DMS153 treated with DMSO at 0.1 percent for 48 hours (cell line): ENCODE data around the gene PKNOX2.

Experiments
- DNase-seq: peaks from one replicate; lab custom pipeline; 2025; ENCODE audit not compliant: unreplicated experiment; lab: John Stamatoyannopoulos, UW

PKNOX2 gene

GRCh38 chr11:125279676-125280418 lies 115.3 kb downstream of the PKNOX2 start:
- DNase-seq, result no peak

DNA sequence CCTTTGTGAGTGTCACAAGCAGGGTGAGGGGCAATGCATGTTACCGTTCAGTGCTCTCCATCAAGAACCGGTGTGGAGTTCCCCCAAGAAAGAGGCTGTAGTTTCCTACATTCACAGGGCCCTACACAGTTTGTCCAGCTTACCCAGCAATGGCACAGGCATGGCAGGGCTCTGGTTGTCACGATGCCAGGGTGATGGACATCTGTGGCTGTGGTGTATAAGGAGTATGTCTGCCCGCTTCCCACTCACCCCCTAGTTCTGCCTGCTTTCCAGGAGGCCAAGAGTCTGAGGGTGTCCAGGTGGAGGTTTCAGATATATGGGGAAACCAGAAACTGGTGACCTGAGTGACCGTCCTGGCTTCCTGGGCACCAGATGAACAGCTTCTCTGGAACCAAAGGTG lies 116.1 kb downstream of the PKNOX2 start:
- no peak for DNase-seq

DNA sequence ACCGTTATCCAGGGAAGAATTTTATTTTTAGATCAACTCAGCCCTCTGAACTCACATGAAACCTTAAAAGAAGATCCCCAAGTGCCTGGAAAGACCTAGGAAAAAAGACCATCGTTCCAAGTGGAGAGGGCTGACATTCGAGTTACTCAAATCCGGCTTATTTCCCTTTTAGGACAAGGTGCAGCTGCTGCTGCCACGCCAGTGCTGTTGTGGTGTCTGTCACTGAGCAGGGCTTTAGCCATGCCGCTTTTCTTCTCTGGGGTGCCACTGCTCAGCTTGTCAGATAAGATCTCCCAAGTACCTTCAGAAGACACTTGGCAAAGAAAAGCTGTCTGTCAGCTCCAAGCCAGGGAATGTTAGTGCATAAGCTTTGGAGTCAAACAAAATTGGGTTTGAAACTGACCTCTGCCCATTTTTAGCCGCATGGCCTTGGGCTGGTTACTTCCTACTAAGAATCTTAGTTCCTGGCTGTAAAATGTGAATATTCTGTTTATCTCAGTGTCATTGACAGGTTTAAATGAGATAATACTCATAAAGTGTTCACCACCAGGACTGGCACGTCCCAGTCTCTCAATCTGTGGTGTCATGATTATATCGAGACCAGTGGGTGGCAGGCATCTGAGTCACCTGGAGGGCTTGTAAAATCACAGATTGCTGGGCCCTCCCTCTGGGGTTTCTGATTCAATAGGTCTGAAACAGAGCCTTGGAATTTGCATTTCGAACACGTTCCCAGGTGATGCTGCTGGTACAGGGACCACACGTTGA lies 117.5 kb downstream of the PKNOX2 start:
- DNase-seq, result no peak

GRCh38 chr11:125282596-125282914 lies 118.0 kb downstream of the PKNOX2 start:
- DNase-seq, result no peak

- no peak for DNase-seq
Observed at GRCh38 chr11:125284245-125284850, 119.8 kb downstream of the PKNOX2 start.

- DNase-seq, result no peak
Observed at GRCh38 chr11:125285844-125286243, 121.3 kb downstream of the PKNOX2 start.

- DNase-seq, result no peak
Observed at GRCh38 chr11:125286486-125286885, 121.9 kb downstream of the PKNOX2 start.

DNA sequence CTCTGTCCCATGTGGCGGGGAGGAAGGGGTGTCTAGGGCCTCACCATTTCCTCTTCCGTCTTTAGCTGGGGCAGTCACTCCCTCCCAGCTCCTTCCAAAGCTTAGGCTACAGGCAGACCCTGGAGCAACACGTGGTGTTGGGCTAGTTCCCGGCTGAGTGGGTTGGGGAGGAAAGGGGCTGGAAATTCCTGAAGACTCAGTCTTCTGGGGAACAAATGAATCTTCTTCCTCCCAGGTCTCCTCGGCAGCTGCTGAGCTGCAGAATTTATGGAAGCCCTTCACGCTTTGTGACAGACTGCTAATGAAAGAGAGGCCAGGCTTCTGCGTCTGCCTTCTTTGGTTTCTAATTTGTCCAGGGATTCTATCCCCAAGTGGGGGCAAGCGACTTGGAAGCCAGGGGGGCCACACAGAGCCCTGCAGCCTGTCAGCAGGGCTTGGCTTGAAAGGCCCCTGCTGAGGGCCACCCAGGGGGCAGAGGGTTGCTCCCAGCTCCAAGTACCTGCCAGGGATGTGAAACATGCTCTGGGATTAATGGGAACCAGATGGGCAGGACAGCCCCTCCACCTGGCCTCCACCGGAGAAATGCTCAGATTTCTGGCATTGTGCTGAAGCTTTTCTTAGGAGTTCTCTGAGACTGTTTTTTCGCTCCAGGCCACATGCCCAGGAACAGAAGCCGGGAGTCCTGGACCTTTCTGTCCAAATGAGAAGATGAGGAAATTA lies 123.1 kb downstream of the PKNOX2 start:
- no peak for DNase-seq

DNA sequence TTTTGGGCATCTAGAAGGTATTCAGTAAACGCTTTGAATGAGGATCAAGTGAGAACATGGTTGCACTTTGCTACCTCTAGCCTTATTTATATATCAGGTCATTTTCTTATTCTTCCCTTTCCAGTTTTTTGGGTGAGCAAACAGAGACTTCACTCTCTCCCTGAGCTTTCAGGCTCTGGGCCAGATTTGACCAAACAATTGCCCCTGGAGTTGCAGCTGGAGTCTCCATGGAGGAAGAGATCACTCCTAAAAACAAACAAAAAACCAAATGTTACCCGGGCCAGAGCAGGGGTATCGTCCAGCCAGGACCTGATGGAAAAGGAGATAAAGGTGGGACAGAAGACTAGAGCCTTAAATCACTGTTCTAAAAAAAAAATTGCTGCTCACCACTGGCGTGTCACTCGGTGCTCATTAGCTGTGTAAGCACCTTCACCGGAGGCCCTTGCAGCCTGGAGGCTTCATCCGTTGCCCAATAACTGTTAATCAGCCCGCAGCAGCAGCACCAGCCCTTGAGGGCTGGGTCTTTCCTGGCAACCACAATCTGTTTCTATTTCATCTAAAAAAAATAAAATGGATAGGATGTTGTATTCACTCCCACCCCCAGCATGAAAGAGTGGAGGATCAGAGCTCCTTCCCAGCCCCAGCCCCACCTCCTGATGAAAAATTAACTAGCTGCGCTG lies 125.0 kb downstream of the PKNOX2 start:
- DNase-seq, result no peak

DNA sequence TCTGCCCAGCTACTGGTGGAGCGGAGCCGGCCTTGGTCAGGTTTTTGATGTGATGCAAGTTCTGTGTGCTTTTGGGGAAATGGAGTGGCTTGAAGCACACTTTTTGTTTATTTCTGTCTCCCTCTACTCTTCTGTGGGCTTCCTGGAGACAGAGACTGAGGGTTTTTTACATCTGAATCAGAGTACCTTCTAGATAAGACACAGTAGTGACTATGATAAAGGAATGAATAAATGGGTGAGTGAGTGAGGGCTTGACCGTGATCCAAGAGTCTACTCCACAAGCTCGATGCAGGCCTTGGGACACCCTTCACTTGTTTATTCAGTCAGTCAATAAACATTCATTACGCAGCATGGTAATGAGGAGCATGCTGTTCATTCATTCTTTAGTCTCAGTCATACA lies 125.7 kb downstream of the PKNOX2 start:
- DNase-seq, result no peak

DNA sequence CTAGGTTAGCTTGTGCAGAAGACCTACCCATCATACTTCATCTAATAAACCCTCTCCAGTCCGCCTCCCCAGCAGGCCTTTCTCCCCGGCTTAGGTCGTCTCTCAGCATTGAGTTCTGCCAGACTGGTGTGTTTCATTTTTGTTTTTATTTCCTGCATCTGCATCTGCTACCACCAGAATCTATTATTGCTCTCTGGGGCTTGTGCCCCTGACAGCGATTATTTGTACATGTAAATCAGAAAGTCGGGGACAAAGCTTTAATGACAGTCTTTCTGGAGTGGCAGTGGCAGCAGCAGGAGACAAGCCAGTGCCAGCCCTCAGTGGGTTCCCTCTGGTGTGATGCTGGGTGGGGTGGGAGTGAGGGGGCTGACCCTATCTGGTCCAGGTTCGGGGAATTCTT lies 127.5 kb downstream of the PKNOX2 start:
- no peak for DNase-seq

- no peak for DNase-seq
Observed at GRCh38 chr11:125293596-125293995, 129.0 kb downstream of the PKNOX2 start.

DNA sequence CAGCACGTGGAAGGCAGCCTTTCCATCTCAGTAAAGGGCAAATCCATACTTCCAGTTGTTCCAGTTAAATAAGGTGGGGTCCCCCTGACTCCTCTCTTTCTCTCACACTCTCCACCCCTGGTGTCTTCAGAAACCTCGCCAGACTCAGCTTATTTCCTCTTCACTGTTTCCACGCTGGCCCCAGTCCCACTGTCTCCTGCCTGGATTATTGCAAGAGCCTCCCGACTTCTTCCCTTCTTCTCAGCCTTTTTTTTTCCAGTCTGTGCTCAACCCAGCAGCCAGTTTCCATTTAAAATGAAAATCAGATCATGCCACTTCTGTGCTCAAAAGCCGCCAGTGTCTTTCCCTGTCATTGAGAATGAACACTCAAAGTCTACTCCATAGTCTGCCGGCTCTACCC lies 131.4 kb downstream of the PKNOX2 start:
- no peak for DNase-seq

GRCh38 chr11:125297346-125297915 lies 132.9 kb downstream of the PKNOX2 start:
- no peak for DNase-seq

DNA sequence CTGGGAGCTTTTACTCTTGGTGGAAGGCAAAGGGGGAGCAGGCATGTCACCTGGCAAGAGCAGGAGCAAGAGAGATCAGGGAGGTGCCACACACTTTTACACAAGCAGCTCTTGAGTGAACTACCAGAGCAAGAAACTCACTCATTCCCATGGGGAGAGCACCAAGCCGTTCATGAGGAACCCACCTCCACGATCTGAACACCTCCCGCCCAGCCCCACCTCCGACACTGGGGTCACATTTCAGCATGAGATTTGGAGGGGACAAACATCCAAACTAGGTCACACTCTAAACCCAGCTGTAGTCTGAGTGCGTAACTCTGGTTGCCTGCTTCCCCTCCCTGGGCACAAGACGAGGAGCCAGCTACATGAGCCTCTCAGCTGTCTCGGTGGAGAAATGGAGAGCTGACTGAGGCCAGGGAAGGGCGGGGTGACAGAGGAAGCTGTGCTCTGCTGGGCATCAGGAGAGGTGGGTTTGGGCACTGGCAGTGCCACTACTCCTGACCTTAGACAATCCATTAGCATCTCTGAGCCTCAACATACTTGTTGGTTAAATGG lies 134.6 kb downstream of the PKNOX2 start:
- no peak for DNase-seq

DNA sequence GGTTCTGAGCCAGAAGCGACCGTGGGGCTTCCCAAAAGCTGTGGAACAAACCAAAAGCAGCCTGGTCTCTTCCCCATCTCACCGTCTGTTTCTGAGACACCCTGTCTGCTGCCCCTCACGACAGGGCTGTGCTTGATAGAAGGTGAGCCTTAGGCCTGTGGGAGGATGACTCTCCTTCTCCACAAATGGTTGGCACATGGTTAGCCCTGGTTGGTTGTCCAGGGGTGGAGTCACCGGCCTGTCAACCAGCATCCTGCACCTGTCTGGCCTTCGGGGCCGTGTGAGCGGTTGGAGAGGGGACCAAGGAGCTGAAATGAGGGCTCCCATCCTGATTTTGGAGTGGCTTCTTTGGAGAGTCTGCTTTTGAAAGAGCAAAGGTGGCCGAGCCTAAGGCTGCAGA lies 135.3 kb downstream of the PKNOX2 start:
- DNase-seq, result no peak

DNA sequence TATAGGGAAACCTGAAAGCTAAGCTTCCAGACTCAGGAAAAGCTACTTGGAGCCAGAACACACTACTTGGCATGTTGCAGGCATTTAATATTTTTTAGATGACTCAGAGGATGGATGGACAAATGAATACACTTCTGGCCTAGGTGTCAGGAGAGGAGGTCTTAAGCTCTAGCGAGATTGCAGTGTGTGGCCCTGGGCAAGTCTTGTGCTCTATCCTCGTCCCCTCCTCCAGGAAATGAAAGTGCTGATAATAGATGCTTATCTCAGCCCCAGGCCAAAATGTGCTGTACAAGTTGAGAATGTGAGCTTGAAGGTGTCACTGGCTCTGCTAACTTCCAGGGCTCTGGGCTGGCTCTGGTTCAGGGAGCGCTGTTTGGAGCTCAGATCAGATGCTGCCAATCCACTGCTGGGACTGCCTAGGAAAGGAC lies 136.3 kb downstream of the PKNOX2 start:
- no peak for DNase-seq

GRCh38 chr11:125301346-125301745 lies 136.8 kb downstream of the PKNOX2 start:
- no peak for DNase-seq

- DNase-seq, result no peak
Observed at GRCh38 chr11:125303186-125303585, 138.6 kb downstream of the PKNOX2 start.

- no peak for DNase-seq
Observed at GRCh38 chr11:125303694-125304093, 139.1 kb downstream of the PKNOX2 start.
